ENCODE measurements around the gene MAD1L1.
"Not testable (repeated sequence)": the region's sequence is repeated elsewhere in the genome, so short reads cannot be mapped to it uniquely, and the experiment has no call there.

GRCh38 chr7:2269089-2269990 is 36.6 kb upstream of the MAD1L1 start:
- not testable (repeated sequence) for TF ChIP-seq CTCF (IDR thresholded peaks at IDR 0.05; ENCODE audit: low read depth, low read length, missing input control); ZBTB33 (IDR thresholded peaks at IDR 0.05); TAF1 (conservative IDR thresholded peaks at IDR 0.05); RAD21 (IDR thresholded peaks at IDR 0.05); JUND (IDR thresholded peaks at IDR 0.05)
